HPDE6-E6E7 (cell line): Measurements from ENCODE around the gene NELFCD.
"Not testable (repeated sequence)": the region's sequence is repeated elsewhere in the genome, so short reads cannot be mapped to it uniquely, and the experiment has no call there.

ENCODE experiments used
- DNase-seq: peaks from one replicate; pipeline ENCODE4 v3.0.0; 2011; ENCODE audit warnings: missing footprints; ENCODE audit errors: extremely low spot score

NELFCD gene

GRCh38 chr20:58980711-58981627 lies at the start of gene NELFCD:
TSS of gene NELFCD (plus strand) at chr20:58981256. CDS start at chr20:58981310, 54 bp downstream.
- DNase-seq, result peak; percentile 99

GRCh38 chr20:58932170-58932569 lies 48.9 kb upstream of the NELFCD start:
- no peak for DNase-seq

GRCh38 chr20:58938078-58938477 lies 43.0 kb upstream of the NELFCD start:
- DNase-seq, result no peak

GRCh38 chr20:58938541-58938940 lies 42.5 kb upstream of the NELFCD start:
- no peak for DNase-seq

- DNase-seq, result no peak
Measured at GRCh38 chr20:58941471-58941870, 39.6 kb upstream of the NELFCD start.

GRCh38 chr20:58942549-58942948 lies 38.5 kb upstream of the NELFCD start:
- no peak for DNase-seq

- DNase-seq, result no peak
Measured at GRCh38 chr20:58944610-58945009, 36.4 kb upstream of the NELFCD start.

- no peak for DNase-seq
Measured at GRCh38 chr20:58945965-58946631, 35.0 kb upstream of the NELFCD start.

- not testable (repeated sequence) for DNase-seq
Measured at GRCh38 chr20:58947797-58948388, 33.2 kb upstream of the NELFCD start.

- no peak for DNase-seq
Measured at GRCh38 chr20:58950603-58951002, 30.5 kb upstream of the NELFCD start.

- no peak for DNase-seq
Measured at GRCh38 chr20:58953050-58953449, 28.0 kb upstream of the NELFCD start.

- DNase-seq, result no peak
Measured at GRCh38 chr20:58956078-58956477, 25.0 kb upstream of the NELFCD start.

GRCh38 chr20:58959652-58960051 lies 21.4 kb upstream of the NELFCD start:
- no peak for DNase-seq

GRCh38 chr20:58963060-58963584 lies 17.9 kb upstream of the NELFCD start:
- DNase-seq, result no peak

- not testable (repeated sequence) for DNase-seq
Measured at GRCh38 chr20:58963922-58964321, 17.1 kb upstream of the NELFCD start.

GRCh38 chr20:58965270-58966064 lies 15.6 kb upstream of the NELFCD start:
- no peak for DNase-seq

GRCh38 chr20:58967652-58968429 lies 13.2 kb upstream of the NELFCD start:
- no peak for DNase-seq

GRCh38 chr20:58969439-58969838 lies 11.6 kb upstream of the NELFCD start:
- DNase-seq, result no peak

- no peak for DNase-seq
Measured at GRCh38 chr20:58970146-58970545, 10.9 kb upstream of the NELFCD start.

- DNase-seq, result no peak
Measured at GRCh38 chr20:58971429-58971828, 9.6 kb upstream of the NELFCD start.

- no peak for DNase-seq
Measured at GRCh38 chr20:58973179-58973578, 7.9 kb upstream of the NELFCD start.
